Effector CD4-positive, alpha-beta T cell (primary cell): ENCODE results near the gene MLST8.

Experiments used
- DNase-seq: peaks from one replicate; pipeline ENCODE4 v3.0.0-alpha.2; 2020
- total RNA-seq: gene quantifications from one replicate; lab custom pipeline; 2026; lab: John Stamatoyannopoulos, UW

The MLST8 gene
- total RNA-seq = 18.2 reads per million, percentile 45 among the genes with 10 or more reads in this experiment

- peak; percentile 91 for DNase-seq
These were observed at the start of gene MLST8 for GRCh38 chr16:2205104-2205966. Gene MLST8, plus strand, starts transcription at chr16:2205454. Its CDS starts 632 bp downstream, at chr16:2206086.

GRCh38 chr16:2155977-2156848, 49.0 kb upstream of the MLST8 start:
- no peak for DNase-seq

- DNase-seq = no peak
These were observed 48.4 kb upstream of the MLST8 start for GRCh38 chr16:2156849-2157224.

- no peak for DNase-seq
These were observed 47.6 kb upstream of the MLST8 start for GRCh38 chr16:2157480-2158261.

- DNase-seq = no peak
These were observed 47.0 kb upstream of the MLST8 start for GRCh38 chr16:2158262-2158638.

GRCh38 chr16:2159175-2159838, 45.9 kb upstream of the MLST8 start:
- no peak for DNase-seq

GRCh38 chr16:2160915-2161551, 44.2 kb upstream of the MLST8 start:
- no peak for DNase-seq

- no peak for DNase-seq
These were observed 43.3 kb upstream of the MLST8 start for GRCh38 chr16:2161911-2162310.

- no peak for DNase-seq
These were observed 42.6 kb upstream of the MLST8 start for GRCh38 chr16:2162676-2163118.

GRCh38 chr16:2163211-2163881, 41.9 kb upstream of the MLST8 start:
- no peak for DNase-seq

- DNase-seq = no peak
These were observed 39.4 kb upstream of the MLST8 start for GRCh38 chr16:2165861-2166260.

- no peak for DNase-seq
These were observed 38.8 kb upstream of the MLST8 start for GRCh38 chr16:2166263-2167067.

GRCh38 chr16:2167068-2167638, 38.1 kb upstream of the MLST8 start:
- DNase-seq = no peak

GRCh38 chr16:2170080-2170479, 35.2 kb upstream of the MLST8 start:
- no peak for DNase-seq

- DNase-seq = no peak
These were observed 34.4 kb upstream of the MLST8 start for GRCh38 chr16:2170587-2171435.

GRCh38 chr16:2171601-2172178, 33.6 kb upstream of the MLST8 start:
- no peak for DNase-seq

- no peak for DNase-seq
These were observed 32.4 kb upstream of the MLST8 start for GRCh38 chr16:2172688-2173335.

- DNase-seq = no peak
These were observed 31.9 kb upstream of the MLST8 start for GRCh38 chr16:2173366-2173765.
